Esophagus (tissue), 2 donors: ENCODE measurements around the gene JCHAIN. TPM values are rescaled to one million over a fixed set of nuclear protein-coding genes. Genes with fewer than 3 reads are reported as not detected.

ENCODE experiments used
- H3K27ac ChIP-seq, 2 donors: one replicate each; pipeline ENCODE4 v1.5.1; 2013; ENCODE audit warnings: low read depth in 2 of 2, mild to moderate bottlenecking in 2 of 2, inconsistent platforms in 1 of 2, low read length in 1 of 2, moderate library complexity in 1 of 2
- H3K27me3 ChIP-seq, 2 donors: one replicate each; pipeline ENCODE4 v1.6.1; 2013; ENCODE audit warnings: low read length in 2 of 2, control low read depth in 1 of 2, mild to moderate bottlenecking in 1 of 2; ENCODE audit not compliant: insufficient read depth in 2 of 2, control insufficient read depth in 1 of 2
- H3K36me3 ChIP-seq, 2 donors: one replicate each; pipeline ENCODE4 v1.6.1; 2013; ENCODE audit warnings: low read length in 1 of 2; ENCODE audit not compliant: control insufficient read depth in 2 of 2, insufficient read depth in 2 of 2
- H3K4me1 ChIP-seq, 2 donors: one replicate each; pipeline ENCODE4 v1.6.1; 2013; ENCODE audit warnings: low read length in 1 of 2; ENCODE audit not compliant: control insufficient read depth in 2 of 2, insufficient read depth in 2 of 2
- H3K4me3 ChIP-seq, 2 donors: one replicate each; pipeline ENCODE4 v1.5.1; 2013; ENCODE audit warnings: low read length in 2 of 2, mild to moderate bottlenecking in 2 of 2, low read depth in 1 of 2, moderate library complexity in 1 of 2
- H3K9me3 ChIP-seq, 2 donors: one replicate each; pipeline ENCODE4 v1.6.1; 2013; ENCODE audit warnings: mild to moderate bottlenecking in 2 of 2, low read depth in 1 of 2, low read length in 1 of 2, moderate library complexity in 1 of 2; ENCODE audit not compliant: control insufficient read depth in 2 of 2, insufficient read depth in 1 of 2
- WGBS, 2 donors: extraction: QIAGEN DNeasy Blood & Tissue Kit; methylation state at CpG; one replicate each; pipeline ENCODE4 v1.1.7; 2013; 5-methylcytosine and 5-hydroxymethylcytosine counted together
- polyA plus RNA-seq, 2 donors: library from polyadenylated mRNA; stranded (reverse); fragments of 200-250 nt; gene quantifications; one replicate each; pipeline ENCODE4 v1.2.3, GENCODE V29; 2013
- donor health status: healthy with polysubstance abuse.
- donor health status: Bipolar disorder and iron deficiency.

The JCHAIN gene
- 1 to 10 TPM; 4.2 to 5.4 TPM for polyA plus RNA-seq

- WGBS, 2 donors: 72 to 77% methylated on average over 1 of the region's 1 CpG
- Histone ChIP-seq H3K4me1 (no peaks in the 10 kb centered on the region), H3K27me3 (no peaks in the 10 kb centered on the region), H3K4me3 (no peak within 1 kb of the TSS), H3K9me3 (no peaks in the 10 kb centered on the region), H3K27ac (no peak within 1 kb of the TSS), H3K36me3 (no peaks in the 10 kb centered on the region)
Measured at GRCh38 chr4:70666369-70666768, at the start of gene JCHAIN. Gene JCHAIN, minus strand, starts transcription at chr4:70666508. Its CDS starts 18 bp downstream, at chr4:70666490.

DNA sequence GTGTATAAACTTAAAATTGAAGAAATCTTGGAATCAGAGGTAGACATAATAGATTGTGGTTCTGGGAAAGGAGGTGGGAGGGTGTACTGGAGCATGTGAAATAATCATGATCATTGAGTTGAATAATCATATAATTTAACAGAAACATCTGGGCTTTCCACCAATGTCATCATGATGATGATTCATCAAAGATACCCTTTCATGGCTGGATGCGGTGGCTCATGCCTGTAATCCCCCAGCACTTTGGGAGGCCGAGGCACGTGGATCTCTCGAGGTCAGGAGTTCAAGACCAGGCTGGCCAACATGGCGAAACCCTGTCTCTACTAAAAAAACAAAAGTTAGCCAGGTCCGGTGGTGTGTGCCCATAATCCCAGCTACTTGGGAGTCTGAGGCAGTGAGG, 48.8 kb upstream of the JCHAIN start:
- no peak overlapping the region for H3K4me3 ChIP-seq
- no peaks in the 10 kb centered on the region for H3K36me3 ChIP-seq
- no peaks in the 10 kb centered on the region for H3K4me1 ChIP-seq
- H3K9me3 ChIP-seq: no peaks in the 10 kb centered on the region
- WGBS, 2 donors: 70 to 81% methylated on average over 6 of the region's 6 CpGs
- H3K27ac ChIP-seq: peak overlapping the region in 1 of 2 donors; percentile 11
- H3K27me3 ChIP-seq: no peaks in the 10 kb centered on the region

DNA sequence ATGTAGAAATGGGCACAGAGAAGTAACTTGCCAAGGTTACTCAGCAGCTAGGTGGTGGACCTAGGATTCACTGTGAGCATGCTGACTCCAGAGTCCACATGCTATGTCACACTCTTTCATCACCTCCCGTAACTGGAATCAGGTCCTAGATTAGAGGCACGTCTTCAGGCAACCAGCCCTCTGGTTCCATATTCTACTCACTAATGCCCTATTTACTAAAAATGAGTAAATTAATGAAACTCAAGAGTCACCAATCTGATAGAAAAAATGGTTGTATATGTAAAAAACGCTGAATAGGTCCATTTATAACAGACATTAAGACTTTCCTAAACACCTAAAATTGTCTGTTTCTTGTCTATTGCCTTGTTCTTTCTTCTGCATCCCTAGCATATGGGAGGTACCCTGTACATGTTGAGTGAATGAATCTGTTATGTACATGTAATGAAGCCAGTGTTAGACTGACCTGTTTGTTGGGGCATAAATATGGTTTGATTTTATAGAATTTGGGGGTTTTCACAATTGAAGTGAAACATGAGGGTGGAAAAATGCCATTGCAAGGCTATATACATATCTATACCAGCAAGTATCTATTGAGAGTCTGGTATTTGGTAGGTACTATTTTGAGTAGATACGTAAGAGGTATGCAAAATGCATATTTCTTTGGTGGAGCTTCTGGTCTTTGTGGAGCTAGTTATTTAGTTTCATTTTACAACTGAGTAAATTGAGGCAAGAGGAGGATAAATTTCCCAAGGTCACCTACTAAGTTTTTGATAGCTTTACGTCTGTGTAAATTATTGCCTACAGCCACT, 48.0 kb upstream of the JCHAIN start:
- Histone ChIP-seq H3K4me1 (no peaks in the 10 kb centered on the region), H3K9me3 (no peaks in the 10 kb centered on the region), H3K4me3 (no peak overlapping the region), H3K36me3 (no peaks in the 10 kb centered on the region), H3K27me3 (no peaks in the 10 kb centered on the region), H3K27ac (peak overlapping the region in 1 of 2 donors; percentile 46)
- 75 to 76% methylated on average over 5 of the region's 5 CpGs for WGBS, 2 donors

- Histone ChIP-seq H3K36me3 (no peaks in the 10 kb centered on the region), H3K9me3 (no peaks in the 10 kb centered on the region), H3K4me3 (no peak overlapping the region), H3K27me3 (no peaks in the 10 kb centered on the region), H3K4me1 (no peaks in the 10 kb centered on the region), H3K27ac (peak overlapping the region; percentile 46 to 65)
- 47 to 53% methylated on average over 7 of the region's 7 CpGs for WGBS, 2 donors
Measured at GRCh38 chr4:70713453-70714078, 47.3 kb upstream of the JCHAIN start.

DNA sequence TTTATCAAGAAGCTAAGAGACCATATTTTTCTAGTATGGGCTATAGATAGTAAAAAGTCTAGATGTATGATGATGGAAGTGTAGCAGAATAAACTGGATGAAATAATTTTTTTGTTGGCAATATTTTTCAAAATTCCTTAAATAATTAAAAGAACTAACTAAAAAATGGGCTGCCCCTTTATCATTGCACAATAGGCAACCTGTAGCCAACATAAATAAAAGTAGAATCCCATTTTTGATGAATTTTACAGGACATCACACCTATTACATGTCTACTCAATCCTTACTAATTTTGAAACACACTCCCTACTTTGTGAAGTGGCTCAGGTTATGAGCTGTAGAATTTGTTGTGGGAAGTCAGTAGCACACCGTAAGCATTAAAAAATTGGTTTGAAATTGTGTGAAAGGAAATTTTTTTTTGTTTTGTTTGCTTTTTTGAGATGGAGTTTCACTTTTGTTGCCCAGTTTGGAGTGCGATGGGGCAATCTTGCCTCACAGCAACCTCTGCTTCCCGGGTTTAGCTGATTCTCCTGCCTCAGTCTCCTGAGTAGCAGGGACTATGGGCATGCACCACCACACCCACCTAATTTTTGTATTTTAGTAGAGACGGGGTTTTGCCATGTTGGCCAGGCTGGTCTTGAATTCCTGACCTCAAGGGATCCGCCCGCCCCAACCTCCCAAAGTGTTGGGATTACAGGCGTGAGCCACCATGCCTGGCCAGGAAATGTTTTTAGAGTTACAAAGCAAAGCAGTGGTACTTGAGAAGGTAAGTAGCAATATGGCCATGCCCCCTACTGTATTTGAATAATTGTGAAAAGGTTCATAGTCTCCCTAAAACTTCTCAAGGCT, 46.5 kb upstream of the JCHAIN start:
- H3K4me1 ChIP-seq: no peaks in the 10 kb centered on the region
- no peaks in the 10 kb centered on the region for H3K36me3 ChIP-seq
- H3K9me3 ChIP-seq: no peaks in the 10 kb centered on the region
- peak overlapping the region; percentile 46 to 65 for H3K27ac ChIP-seq
- H3K4me3 ChIP-seq: no peak overlapping the region
- 81 to 82% methylated on average over 7 of the region's 7 CpGs for WGBS, 2 donors
- H3K27me3 ChIP-seq: no peaks in the 10 kb centered on the region

- Histone ChIP-seq H3K27me3 (no peaks in the 10 kb centered on the region), H3K4me3 (no peak overlapping the region), H3K36me3 (no peaks in the 10 kb centered on the region), H3K9me3 (no peaks in the 10 kb centered on the region), H3K4me1 (peaks cover 0 to 1% of the 10 kb centered on the region in 2 donors), H3K27ac (no peak overlapping the region)
- WGBS, 2 donors: 52 to 56% methylated on average over 3 of the region's 3 CpGs
Measured at GRCh38 chr4:70712150-70712549, 45.8 kb upstream of the JCHAIN start.

- H3K27ac ChIP-seq: peak overlapping the region in 1 of 2 donors; percentile 5
- no peaks in the 10 kb centered on the region for H3K27me3 ChIP-seq
- 69 to 75% methylated on average over 3 of the region's 3 CpGs for WGBS, 2 donors
- no peaks in the 10 kb centered on the region for H3K9me3 ChIP-seq
- H3K36me3 ChIP-seq: no peaks in the 10 kb centered on the region
- peaks cover 0 to 2% of the 10 kb centered on the region in 2 donors for H3K4me1 ChIP-seq
- H3K4me3 ChIP-seq: no peak overlapping the region
Measured at GRCh38 chr4:70711599-70711998, 45.3 kb upstream of the JCHAIN start.

GRCh38 chr4:70709611-70710205, 43.4 kb upstream of the JCHAIN start:
- no peak overlapping the region for H3K4me3 ChIP-seq
- WGBS, 2 donors: 72 to 76% methylated on average over 7 of the region's 7 CpGs
- no peak overlapping the region for H3K27ac ChIP-seq
- H3K9me3 ChIP-seq: no peaks in the 10 kb centered on the region
- H3K27me3 ChIP-seq: no peaks in the 10 kb centered on the region
- H3K4me1 ChIP-seq: peaks cover 0 to 2% of the 10 kb centered on the region in 2 donors
- H3K36me3 ChIP-seq: no peaks in the 10 kb centered on the region

DNA sequence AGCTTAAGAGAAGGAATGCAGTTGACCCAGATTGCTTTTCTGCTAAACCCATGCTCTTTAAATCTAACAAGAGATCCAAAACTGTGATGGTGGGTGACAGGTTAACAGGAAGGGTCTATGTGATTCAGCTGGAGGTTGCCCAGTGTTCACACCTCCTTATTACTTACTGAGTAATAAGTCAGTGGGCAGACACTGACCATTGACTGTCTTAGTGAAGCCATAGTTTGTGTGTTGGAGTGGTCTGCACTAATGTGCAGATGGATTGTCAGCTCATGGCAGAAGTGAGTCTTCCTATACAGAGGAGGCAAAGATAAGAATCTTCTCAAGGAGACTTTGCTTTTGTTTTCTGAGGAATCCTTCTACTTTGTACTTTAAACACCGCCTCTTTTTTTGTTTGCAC, 40.2 kb upstream of the JCHAIN start:
- Histone ChIP-seq H3K9me3 (no peaks in the 10 kb centered on the region), H3K36me3 (no peaks in the 10 kb centered on the region), H3K4me3 (peak overlapping the region in 1 of 2 donors; percentile 91), H3K4me1 (peaks cover 0 to 2% of the 10 kb centered on the region in 2 donors), H3K27me3 (no peaks in the 10 kb centered on the region), H3K27ac (peak overlapping the region; percentile 45 to 47)
- WGBS, 2 donors: 67 to 68% methylated on average over 1 of the region's 1 CpG
